Aortic smooth muscle cell (primary cell): ENCODE measurements around the gene SLC38A5. TPM values are rescaled to one million over a fixed set of nuclear protein-coding genes. Genes with fewer than 3 reads are reported as not detected.

Experiments used
- total RNA-seq: library from RNA; depleted of rRNA; stranded (reverse); fragments of >200 nt; gene quantifications from 2 replicates; pipeline ENCODE4 v1.2.3, GENCODE V29; 2014

SLC38A5 gene
- 14.2 and 21.1 TPM in 2 replicates for total RNA-seq

DNA sequence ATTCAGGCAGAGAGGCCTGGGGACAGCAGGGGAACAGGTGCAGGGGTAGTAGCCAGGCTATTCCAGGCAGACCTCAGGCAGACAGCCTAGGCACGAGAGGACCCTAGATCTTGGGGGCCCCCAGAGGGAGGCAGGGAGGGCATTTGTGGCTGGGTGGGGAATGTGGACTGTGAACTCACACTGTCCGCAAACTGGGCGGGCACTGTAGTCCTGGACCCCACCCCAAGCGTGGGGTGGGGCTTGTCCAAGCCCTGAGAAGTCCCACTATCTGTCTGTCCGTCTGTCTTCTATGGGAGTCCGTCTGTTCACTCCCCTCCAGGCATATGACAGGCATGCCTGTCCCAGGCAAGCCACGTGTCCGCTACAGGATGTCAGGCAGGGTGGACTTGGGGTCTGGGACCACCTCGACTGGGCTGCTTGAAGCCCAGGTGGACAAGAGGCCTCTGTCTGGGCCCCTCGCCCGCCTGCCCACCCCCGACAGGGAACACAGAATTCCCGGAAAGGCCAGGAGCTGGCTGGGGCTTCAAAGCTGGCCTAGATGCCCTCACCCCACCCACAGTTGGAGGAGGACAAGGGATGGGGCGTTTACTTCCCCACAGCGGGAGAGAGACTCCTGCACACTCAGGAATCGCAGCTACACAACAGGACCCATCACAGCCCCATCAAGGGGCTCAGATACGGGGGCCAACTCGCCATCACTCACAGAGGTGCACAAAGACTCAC, at the start of gene SLC38A5:
TSS of gene SLC38A5 (minus strand) at position 151 of the 723 bp plus-strand sequence. CDS start 2,336 bp downstream, outside the sequence.

DNA sequence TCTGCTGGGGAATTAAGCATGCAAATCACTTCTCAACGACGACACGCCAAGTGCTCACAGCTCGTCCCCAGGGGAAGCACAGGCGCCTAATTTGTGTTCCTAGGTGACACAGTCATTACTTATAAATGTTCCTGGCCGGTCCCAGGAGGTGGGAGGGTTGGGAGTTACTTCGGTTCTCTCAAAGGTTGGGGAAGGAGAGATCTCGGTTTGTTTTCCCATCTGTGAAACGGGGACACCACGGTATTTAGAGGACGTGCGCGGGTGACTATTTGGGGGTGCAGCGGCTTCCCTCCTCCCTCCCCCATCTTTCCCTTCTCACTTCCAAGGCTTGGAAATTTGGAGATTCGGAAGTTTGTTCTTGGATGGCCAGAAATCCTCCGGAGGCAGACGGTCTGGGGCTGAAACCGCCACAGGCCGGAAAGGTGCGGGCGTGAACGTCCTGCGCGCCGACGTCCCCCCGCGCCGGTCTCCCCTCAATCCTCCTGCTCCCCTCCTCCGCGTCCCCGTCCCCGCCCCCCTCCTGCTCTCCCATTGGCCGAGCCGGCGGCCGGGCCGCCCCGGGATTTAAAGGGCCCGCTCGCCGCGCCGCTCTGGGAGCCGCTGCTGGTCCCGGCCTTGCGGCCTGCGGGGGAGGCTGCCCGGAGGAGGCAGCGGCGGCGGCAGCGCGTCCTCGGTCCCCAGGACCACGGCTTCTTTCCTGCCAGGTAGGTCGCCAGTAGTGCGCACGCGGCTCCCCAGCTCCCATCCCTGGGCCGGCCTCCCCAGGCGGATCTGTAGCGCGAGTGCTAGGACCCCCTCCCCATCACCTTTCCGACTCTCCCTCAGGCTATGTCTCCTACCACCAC, 38.6 kb upstream of the SLC38A5 start, which contains the start of gene PORCN:
TSS of gene PORCN (plus strand) at position 593 of the 845 bp plus-strand sequence. CDS start 829 bp downstream, outside the sequence.

DNA sequence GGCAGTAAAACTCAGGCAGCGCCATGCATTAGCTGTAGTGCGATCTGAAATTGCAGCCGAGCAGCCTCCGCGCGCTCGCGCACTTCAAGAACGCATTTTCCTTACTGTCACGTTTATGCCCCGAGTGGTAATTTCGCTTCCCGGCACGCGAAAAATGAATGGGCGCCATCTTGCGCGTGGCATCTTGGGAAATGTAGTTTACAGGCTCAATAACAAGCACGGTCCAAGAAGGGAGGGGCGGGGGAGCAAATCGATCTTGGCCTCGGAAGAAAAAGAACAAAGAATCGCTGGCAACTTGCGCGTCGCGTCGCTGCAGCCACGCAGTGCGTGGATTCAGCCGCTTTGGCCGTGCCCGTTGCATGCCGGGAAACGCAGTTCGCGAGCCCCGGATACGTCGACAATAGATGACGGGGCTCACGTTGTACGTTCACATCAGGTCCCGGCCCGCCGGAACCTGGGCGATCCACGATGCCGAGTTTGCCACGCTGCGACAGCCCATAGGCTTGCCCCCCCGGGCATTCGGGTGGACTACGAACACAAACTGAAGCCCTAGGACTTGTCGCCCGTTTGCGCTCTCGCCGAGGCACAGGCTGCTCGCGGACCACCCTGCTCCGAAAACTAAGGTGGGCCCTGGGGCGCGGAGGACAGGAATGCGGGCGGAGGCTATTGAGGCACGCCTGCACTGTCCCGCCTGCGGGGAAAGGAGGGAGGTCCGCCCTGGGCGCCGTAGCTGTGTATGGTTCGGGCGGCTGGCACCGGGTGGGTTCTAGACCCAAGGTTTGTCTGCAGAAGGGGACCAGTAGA, 5.9 kb upstream of the SLC38A5 start, which contains the start of gene FTSJ1:
TSS of gene FTSJ1 (plus strand) at position 426 of the 804 bp plus-strand sequence. CDS start 1,849 bp downstream, outside the sequence.

DNA sequence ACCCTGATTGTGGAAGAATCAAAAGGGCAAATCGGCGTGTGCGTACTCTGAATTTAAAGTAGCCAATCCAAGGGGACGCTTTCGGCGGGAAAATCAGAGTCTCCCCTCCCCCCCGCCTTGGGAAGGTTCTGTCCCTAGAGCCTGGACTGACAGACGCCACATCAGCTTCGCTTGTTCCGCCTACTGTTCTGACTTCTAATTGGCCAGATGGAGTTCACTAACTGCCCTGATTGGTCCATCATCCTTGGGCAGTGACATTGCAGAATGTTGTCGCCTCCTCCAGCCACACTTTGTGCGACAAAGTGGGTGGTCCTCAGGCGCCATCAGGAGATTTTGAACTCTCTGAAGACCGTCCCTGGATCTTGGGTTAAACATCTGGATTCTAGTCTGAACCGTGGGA, 58.2 kb downstream of the SLC38A5 start, which contains the start of gene SSX4B:
TSS of gene SSX4B (minus strand) at position 101 of the 400 bp plus-strand sequence. CDS start 588 bp downstream, outside the sequence.

Other genes starting within 250 kb of the SLC38A5 start
- not detected in 2 replicates for gene SSX1, start 214.9 kb downstream of the SLC38A5 start, total RNA-seq
- not detected in 2 replicates for gene SSX3, start 113.6 kb downstream of the SLC38A5 start, total RNA-seq
- gene SSX4, start 86.7 kb downstream of the SLC38A5 start, total RNA-seq = not detected in 2 replicates
- gene SSX4B, start 58.3 kb downstream of the SLC38A5 start, total RNA-seq = not detected in 2 replicates
- 34.9 and 49.0 TPM in 2 replicates for gene FTSJ1, start 5.9 kb upstream of the SLC38A5 start, total RNA-seq
- gene PORCN, start 38.7 kb upstream of the SLC38A5 start, total RNA-seq = 8.2 and 11.0 TPM in 2 replicates
- gene EBP, start 51.5 kb upstream of the SLC38A5 start, total RNA-seq = 62.8 and 84.9 TPM in 2 replicates
- 5.4 and 6.0 TPM in 2 replicates for gene TBC1D25, start 69.5 kb upstream of the SLC38A5 start, total RNA-seq
- 301 and 362 TPM in 2 replicates for gene RBM3, start 104.2 kb upstream of the SLC38A5 start, total RNA-seq
- 146 and 154 TPM in 2 replicates for gene WDR13, start 127.2 kb upstream of the SLC38A5 start, total RNA-seq
- 0.12 TPM in 1 of 2 replicates, not detected in the other for gene WAS, start 213.5 kb upstream of the SLC38A5 start, total RNA-seq
- 3.0 and 4.4 TPM in 2 replicates for gene SUV39H1, start 226.5 kb upstream of the SLC38A5 start, total RNA-seq